HG02981 (cell line): Measurements from ENCODE around the gene SIRPA.
"Not testable (repeated sequence)": the region's sequence is repeated elsewhere in the genome, so short reads cannot be mapped to it uniquely, and the experiment has no call there.

ENCODE experiments used
- ATAC-seq: cut with Tn5 transposase; IDR thresholded peaks from one replicate; pipeline ENCODE4 v1.9.1; 2021; ENCODE audit warnings: mild to moderate bottlenecking, moderate library complexity; ENCODE audit not compliant: unreplicated experiment

SIRPA gene

GRCh38 chr20:1905693-1906092 lies 10.5 kb downstream of the SIRPA start:
- no peak for ATAC-seq

- no peak for ATAC-seq
These were observed 11.3 kb downstream of the SIRPA start for GRCh38 chr20:1906361-1907051.

GRCh38 chr20:1907586-1907985 lies 12.4 kb downstream of the SIRPA start:
- ATAC-seq = no peak

GRCh38 chr20:1908191-1908590 lies 13.0 kb downstream of the SIRPA start:
- ATAC-seq = no peak

- ATAC-seq = no peak
These were observed 13.9 kb downstream of the SIRPA start for GRCh38 chr20:1909097-1909496.

- ATAC-seq = no peak
These were observed 16.3 kb downstream of the SIRPA start for GRCh38 chr20:1911536-1911935.

GRCh38 chr20:1912053-1912452 lies 16.8 kb downstream of the SIRPA start:
- ATAC-seq = no peak

GRCh38 chr20:1912646-1913045 lies 17.4 kb downstream of the SIRPA start:
- ATAC-seq = no peak

- not testable (repeated sequence) for ATAC-seq
These were observed 20.0 kb downstream of the SIRPA start for GRCh38 chr20:1915233-1915632.

- no peak for ATAC-seq
These were observed 20.5 kb downstream of the SIRPA start for GRCh38 chr20:1915725-1916124.

GRCh38 chr20:1917786-1918185 lies 22.6 kb downstream of the SIRPA start:
- no peak for ATAC-seq

GRCh38 chr20:1918491-1919165 lies 23.4 kb downstream of the SIRPA start:
- ATAC-seq = no peak

- ATAC-seq = no peak
These were observed 25.0 kb downstream of the SIRPA start for GRCh38 chr20:1920252-1920651.

- no peak for ATAC-seq
These were observed 25.6 kb downstream of the SIRPA start for GRCh38 chr20:1920826-1921225.

- not testable (repeated sequence) for ATAC-seq
These were observed 26.8 kb downstream of the SIRPA start for GRCh38 chr20:1921985-1922384.

- ATAC-seq = no peak
These were observed 27.6 kb downstream of the SIRPA start for GRCh38 chr20:1922786-1923185.

GRCh38 chr20:1924910-1925861 lies 30.0 kb downstream of the SIRPA start:
- no peak for ATAC-seq

- no peak for ATAC-seq
These were observed 31.0 kb downstream of the SIRPA start for GRCh38 chr20:1926237-1926636.

- no peak for ATAC-seq
These were observed 32.0 kb downstream of the SIRPA start for GRCh38 chr20:1927217-1927616.

- no peak for ATAC-seq
These were observed 32.9 kb downstream of the SIRPA start for GRCh38 chr20:1928154-1928553.

GRCh38 chr20:1928782-1929181 lies 33.6 kb downstream of the SIRPA start:
- no peak for ATAC-seq

GRCh38 chr20:1929460-1929859 lies 34.3 kb downstream of the SIRPA start:
- ATAC-seq = no peak
